IPS DF 6.9 (cell line): ENCODE data around the gene POU2F3.
"Not testable (repeated sequence)": the region's sequence is repeated elsewhere in the genome, so short reads cannot be mapped to it uniquely, and the experiment has no call there.

ENCODE experiments used
- DNase-seq: peaks from one replicate; pipeline ENCODE4 v3.0.0-alpha.2; 2013; ENCODE audit warnings: low read depth, low spot score
- H3K27ac ChIP-seq: one replicate; pipeline ENCODE4 v1.5.1; 2013; ENCODE audit warnings: low read length, control low read depth
- H3K27me3 ChIP-seq: 2 replicates; pipeline ENCODE4 v1.6.1; 2013; ENCODE audit warnings: mild to moderate bottlenecking, low read length; ENCODE audit not compliant: control insufficient read depth, insufficient read depth
- H3K36me3 ChIP-seq: 2 replicates; pipeline ENCODE4 v1.6.1; 2013; ENCODE audit warnings: low read length; ENCODE audit not compliant: control insufficient read depth, insufficient read depth
- H3K4me1 ChIP-seq: 2 replicates; pipeline ENCODE4 v1.6.1; 2013; ENCODE audit warnings: low read length; ENCODE audit not compliant: control insufficient read depth, insufficient read depth
- H3K4me3 ChIP-seq: 2 replicates; pipeline ENCODE4 v1.5.1; 2013; ENCODE audit warnings: mild to moderate bottlenecking, low read length
- H3K9me3 ChIP-seq: 2 replicates; pipeline ENCODE4 v1.6.1; 2013; ENCODE audit warnings: low read length, inconsistent platforms; ENCODE audit not compliant: control insufficient read depth, insufficient read depth
- WGBS: extraction: QIAGEN DNeasy Blood & Tissue Kit; methylation state at CpG from one replicate; pipeline ENCODE4 v1.1.7; 2013; ENCODE audit warnings: mixed read lengths, missing lambda C conversion rate; ENCODE audit not compliant: insufficient read length, insufficient coverage; 5-methylcytosine and 5-hydroxymethylcytosine counted together

POU2F3 gene

DNA sequence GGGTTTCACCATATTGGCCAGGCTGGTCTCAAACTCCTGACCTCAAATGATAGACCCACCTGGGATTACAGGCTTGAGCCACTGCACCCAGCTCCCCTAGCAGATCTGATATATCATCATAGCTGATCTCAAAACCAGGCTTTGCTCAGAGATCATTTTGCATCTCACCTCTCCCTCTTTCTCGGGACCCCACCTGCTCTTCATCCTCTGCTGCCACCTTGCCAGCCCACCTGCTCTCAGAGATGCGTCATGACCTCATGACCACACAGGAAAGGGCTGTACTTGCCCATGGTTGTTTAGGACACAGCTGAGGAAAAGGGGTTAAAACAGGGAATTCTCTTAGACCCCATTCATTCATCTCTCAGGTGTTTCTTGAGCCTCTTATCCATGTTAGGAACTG lies 27.4 kb downstream of the POU2F3 start:
- no peak overlapping the region for H3K4me3 ChIP-seq
- H3K27me3 ChIP-seq, result no peaks in the 10 kb centered on the region
- WGBS, result no CpG with 5 or more reads among the region's 2 CpGs
- H3K27ac ChIP-seq, result no peak overlapping the region
- H3K36me3 ChIP-seq, result no peaks in the 10 kb centered on the region
- peaks cover 5% of the 10 kb centered on the region for H3K4me1 ChIP-seq
- no peaks in the 10 kb centered on the region for H3K9me3 ChIP-seq
- no peak for DNase-seq

DNA sequence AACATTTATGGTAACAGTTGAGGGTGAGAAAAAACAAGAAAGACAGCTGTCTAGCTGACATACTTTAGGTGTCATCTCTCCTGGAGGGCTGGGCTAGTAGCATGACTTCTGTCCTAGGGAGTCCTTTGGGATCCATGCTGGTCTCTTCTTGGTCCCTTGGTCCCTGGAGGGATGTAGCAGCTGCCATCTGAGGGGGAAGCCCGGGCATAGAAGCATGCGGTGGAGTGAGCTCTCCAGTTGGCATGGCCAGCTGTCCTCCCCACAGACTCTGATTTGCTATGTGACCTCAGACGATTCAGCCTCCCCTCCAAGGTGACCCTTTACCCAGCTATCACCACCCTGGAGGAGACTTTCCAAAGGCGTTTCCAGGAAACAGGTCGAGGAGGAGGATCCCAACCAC lies 28.7 kb downstream of the POU2F3 start:
- Histone ChIP-seq H3K27ac (no peak overlapping the region), H3K4me3 (no peak overlapping the region), H3K27me3 (no peaks in the 10 kb centered on the region), H3K9me3 (no peaks in the 10 kb centered on the region), H3K36me3 (no peaks in the 10 kb centered on the region), H3K4me1 (peaks cover 5% of the 10 kb centered on the region)
- DNase-seq, result no peak
- WGBS, result no CpG with 5 or more reads among the region's 5 CpGs

DNA sequence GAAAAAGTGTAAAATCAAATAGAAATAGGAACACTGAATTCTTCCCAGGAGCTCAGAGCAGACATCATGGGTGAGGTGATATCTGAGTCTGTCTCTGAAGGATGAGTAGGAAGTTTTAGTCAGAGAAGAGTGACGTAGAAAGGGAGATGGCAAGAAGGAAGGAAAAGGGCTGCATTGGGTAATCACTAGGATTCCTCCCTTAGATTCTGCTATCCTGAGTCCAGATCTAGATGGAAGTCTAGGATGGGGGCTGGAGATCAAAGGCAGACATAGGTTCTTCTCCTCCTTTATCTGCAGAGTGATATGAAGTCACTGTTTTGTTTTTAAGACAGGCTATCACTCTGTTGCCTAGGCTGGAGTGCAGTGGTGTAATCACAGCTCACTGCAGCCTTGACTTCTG lies 30.4 kb downstream of the POU2F3 start:
- Histone ChIP-seq H3K36me3 (no peaks in the 10 kb centered on the region), H3K4me3 (no peak overlapping the region), H3K9me3 (no peaks in the 10 kb centered on the region), H3K27me3 (no peaks in the 10 kb centered on the region), H3K27ac (no peak overlapping the region), H3K4me1 (peaks cover 5% of the 10 kb centered on the region)
- no CpG with 5 or more reads among the region's 1 CpG for WGBS
- DNase-seq, result no peak

DNA sequence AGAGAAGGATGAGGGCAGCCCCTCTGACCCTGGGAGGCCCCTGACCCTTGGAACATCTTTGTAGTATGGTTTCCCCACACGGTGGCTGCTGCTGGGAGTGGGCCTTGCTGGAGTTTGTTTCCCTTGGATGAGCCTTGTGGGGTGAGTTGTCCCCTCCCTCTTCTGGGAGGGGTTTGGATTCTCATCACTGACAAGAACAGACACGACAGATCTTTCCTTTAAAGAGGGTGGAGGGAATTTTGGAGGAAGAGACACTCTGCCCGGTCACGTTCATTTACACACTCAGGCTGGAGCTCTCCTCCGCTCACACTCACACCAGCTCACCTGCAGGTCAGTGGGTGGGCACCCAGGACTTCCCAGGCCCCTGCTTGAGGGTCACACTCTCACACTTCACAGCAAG lies 31.7 kb downstream of the POU2F3 start:
- no peaks in the 10 kb centered on the region; the same call in 1 of the 2 replicates for H3K4me1 ChIP-seq

DNA sequence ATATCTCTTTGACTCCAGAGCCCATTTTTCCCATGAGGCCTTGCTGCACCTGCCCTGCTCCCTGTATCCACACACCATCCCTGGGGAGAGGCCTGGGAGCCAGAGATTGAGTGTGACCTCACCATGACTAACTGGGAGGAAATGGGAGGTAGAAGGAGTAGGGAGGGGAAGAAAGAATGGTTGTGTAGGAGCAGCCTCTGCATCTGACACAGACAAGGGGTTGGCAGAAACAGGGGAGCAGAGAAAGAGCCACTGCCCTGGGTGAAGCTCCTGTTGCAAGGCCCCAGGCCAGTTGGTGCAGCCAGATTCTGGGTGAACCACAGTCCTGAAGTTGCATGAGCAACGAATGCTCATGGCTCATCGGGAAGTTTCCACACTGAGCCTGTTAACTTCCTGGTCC lies 32.4 kb downstream of the POU2F3 start:
- WGBS, result no CpG with 5 or more reads among the region's 2 CpGs
- DNase-seq, result no peak
- no peak overlapping the region for H3K4me3 ChIP-seq
- no peaks in the 10 kb centered on the region for H3K36me3 ChIP-seq
- no peaks in the 10 kb centered on the region for H3K27me3 ChIP-seq
- H3K27ac ChIP-seq, result no peak overlapping the region
- H3K9me3 ChIP-seq, result no peaks in the 10 kb centered on the region
- no peaks in the 10 kb centered on the region; the same call in 1 of the 2 replicates for H3K4me1 ChIP-seq

More for the DNA sequence above, 31.7 kb downstream of the POU2F3 start:
- Histone ChIP-seq H3K27ac (no peak overlapping the region), H3K4me3 (no peak overlapping the region), H3K27me3 (no peaks in the 10 kb centered on the region), H3K36me3 (no peaks in the 10 kb centered on the region), H3K9me3 (no peaks in the 10 kb centered on the region)
- no peak for DNase-seq
- whole genome bisulfite sequencing, result no CpG with 5 or more reads among the region's 5 CpGs

DNA sequence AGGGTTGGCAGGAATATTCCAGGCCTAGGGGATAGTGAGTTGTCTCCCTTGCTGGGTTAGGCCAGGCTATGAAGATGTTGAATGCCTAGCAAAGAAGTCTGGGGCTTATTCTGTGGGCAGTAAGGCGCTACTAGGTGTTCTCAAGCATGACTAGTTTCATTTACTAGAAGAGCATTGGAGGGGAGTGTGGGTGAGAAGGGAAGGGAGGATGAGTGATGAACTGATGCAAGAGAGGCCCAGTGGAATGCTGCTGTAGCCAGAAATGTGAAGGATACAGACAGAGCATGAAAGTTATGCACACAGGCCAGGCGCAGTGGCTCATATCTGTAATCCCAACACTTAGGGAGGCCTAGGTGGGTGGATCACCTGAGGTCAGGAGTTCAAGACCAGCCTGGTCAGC lies 33.5 kb downstream of the POU2F3 start:
- H3K4me1 ChIP-seq, result no peaks in the 10 kb centered on the region; the same call in 1 of the 2 replicates
- H3K27me3 ChIP-seq, result no peaks in the 10 kb centered on the region
- WGBS, result no CpG with 5 or more reads among the region's 2 CpGs
- no peak for DNase-seq
- no peak overlapping the region for H3K4me3 ChIP-seq
- no peaks in the 10 kb centered on the region for H3K36me3 ChIP-seq
- H3K9me3 ChIP-seq, result no peaks in the 10 kb centered on the region
- no peak overlapping the region for H3K27ac ChIP-seq

DNA sequence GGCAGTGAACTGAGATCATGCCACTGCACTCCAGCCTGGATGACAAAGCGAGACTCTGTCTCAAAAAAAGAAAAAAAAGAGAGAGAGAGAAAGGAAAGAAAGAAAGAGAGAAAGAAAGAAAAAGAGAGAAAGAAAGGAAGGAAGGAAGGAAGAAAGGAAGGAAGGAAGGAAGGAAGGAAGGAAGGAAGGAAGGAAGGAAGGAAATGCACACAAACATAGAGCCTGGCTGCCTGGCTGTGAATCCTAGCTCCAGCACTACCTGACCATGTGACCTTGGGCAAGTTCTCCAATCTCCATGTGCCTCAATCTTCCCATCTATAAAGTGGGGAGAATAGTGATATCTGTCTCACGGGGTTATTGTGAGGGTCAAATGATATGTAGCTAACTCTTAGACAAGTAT lies 34.0 kb downstream of the POU2F3 start:
- no CpG with 5 or more reads among the region's 2 CpGs for whole genome bisulfite sequencing
- DNase-seq, H3K36me3 ChIP-seq, H3K27me3 ChIP-seq, H3K9me3 ChIP-seq, H3K27ac ChIP-seq, H3K4me1 ChIP-seq, H3K4me3 ChIP-seq: not testable (repeated sequence)

DNA sequence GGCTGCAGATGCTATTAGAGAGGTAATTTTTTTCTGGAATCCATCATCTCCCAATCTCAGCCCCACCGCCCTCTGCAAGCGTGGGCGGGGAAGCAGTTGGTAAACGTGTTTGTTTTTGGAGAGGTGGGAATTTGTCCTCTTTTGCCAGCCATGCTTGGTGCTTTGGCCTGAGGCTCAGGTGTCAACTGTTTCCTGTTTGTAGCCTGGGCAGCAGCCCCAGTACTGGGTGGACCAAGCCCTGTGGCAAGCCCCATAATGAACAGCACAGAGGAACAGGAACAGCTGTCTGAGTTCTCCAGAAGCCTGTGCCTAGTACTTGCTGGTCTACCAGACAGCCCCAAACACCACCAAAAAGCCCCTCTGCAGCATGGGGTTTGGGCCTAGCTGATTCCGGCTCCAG lies 39.6 kb downstream of the POU2F3 start:
- no peak overlapping the region for H3K4me3 ChIP-seq
- H3K27ac ChIP-seq, result no peak overlapping the region
- H3K9me3 ChIP-seq, result no peaks in the 10 kb centered on the region
- H3K36me3 ChIP-seq, result no peaks in the 10 kb centered on the region
- WGBS, result no CpG with 5 or more reads among the region's 5 CpGs
- no peaks in the 10 kb centered on the region for H3K27me3 ChIP-seq
- peaks cover 5% of the 10 kb centered on the region; the same call in 1 of the 2 replicates for H3K4me1 ChIP-seq
- no peak for DNase-seq

DNA sequence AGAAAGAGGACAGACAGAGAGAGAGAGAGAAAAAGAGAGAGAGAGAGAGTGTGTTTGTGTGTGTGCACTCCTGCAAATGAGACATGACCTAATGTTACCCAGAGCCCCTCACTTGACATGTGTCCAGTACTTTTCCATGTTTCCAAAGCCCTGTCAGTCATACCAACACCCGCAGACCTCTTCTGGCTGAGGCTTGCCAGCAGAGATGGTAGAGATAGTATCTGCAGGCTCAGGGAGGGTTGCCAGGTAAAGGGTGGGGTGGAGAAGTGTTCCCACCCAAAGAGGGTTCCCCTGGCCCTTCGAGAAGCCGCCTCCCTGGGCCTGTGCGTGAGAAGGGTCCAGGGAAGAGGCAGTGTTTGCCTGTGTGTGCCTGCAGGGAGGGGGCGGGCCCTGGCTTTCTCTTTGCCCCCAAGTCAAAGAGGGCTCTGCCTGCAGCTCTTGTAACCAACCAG lies 40.7 kb downstream of the POU2F3 start:
- no CpG with 5 or more reads among the region's 5 CpGs for WGBS
- DNase-seq, result no peak
- H3K9me3 ChIP-seq, result no peaks in the 10 kb centered on the region
- H3K4me1 ChIP-seq, result peaks cover 5% of the 10 kb centered on the region; the same call in 1 of the 2 replicates
- H3K27ac ChIP-seq, result no peak overlapping the region
- H3K36me3 ChIP-seq, result no peaks in the 10 kb centered on the region
- no peaks in the 10 kb centered on the region for H3K27me3 ChIP-seq
- H3K4me3 ChIP-seq, result no peak overlapping the region

DNA sequence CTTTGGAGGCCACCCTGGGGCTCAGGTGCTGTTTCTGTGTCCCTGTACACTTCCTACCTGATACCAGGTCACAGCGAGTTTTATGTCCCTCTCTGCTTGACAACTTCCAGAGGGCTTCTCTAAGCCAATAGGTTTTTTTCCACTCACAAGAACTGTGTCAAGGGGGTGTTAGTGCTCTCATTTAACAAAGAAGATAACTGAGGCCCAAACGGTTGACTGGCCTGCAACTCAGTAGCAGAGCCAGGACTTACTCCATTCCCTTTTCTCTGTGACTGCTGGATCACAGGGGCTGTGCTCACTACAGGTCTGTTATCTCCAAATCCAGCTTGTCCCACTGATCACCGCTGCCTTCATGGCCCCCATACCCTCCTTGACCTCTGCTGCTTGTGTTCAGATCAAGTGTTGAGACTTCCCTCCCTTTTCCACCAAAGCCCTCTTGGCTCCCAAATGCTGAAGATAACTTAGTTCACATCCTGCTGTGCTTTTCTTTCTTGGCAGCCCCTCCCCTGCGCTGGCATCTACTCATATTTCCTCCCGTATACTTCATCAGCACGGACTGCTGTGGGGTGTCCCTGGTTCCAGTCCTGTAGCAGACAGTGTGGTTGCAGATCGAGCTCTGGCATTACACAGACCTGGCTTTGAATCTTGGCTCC lies 41.3 kb downstream of the POU2F3 start:
- WGBS, result no CpG with 5 or more reads among the region's 7 CpGs
- Histone ChIP-seq H3K27ac (no peak overlapping the region), H3K9me3 (no peaks in the 10 kb centered on the region), H3K27me3 (no peaks in the 10 kb centered on the region), H3K4me1 (peaks cover 5% of the 10 kb centered on the region; the same call in 1 of the 2 replicates), H3K4me3 (no peak overlapping the region), H3K36me3 (no peaks in the 10 kb centered on the region)
- no peak for DNase-seq

DNA sequence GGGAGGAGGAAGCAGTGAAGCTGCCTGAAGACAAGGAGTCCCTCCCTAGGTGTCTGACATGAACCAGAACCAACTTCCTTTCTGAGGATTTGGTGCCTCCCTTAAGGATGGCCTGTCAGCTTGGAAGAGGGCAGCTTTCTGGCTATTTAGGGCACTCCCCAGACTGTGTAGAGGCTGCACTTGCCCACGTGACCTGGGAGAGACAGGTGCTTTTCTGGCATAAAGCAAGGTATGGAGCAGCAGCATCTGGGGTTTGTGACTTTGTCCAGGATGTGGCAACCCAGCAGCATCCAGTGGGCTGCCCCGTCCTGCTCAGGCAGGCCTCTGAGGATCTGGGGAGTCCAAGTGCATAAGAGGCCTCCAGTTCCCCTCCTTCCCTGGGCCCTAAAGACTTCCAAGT lies 43.2 kb downstream of the POU2F3 start:
- H3K4me1 ChIP-seq, result peaks cover 5% of the 10 kb centered on the region; the same call in 1 of the 2 replicates
- H3K27ac ChIP-seq, result no peak overlapping the region
- H3K9me3 ChIP-seq, result no peaks in the 10 kb centered on the region
- no peak for DNase-seq
- H3K4me3 ChIP-seq, result no peak overlapping the region
- H3K27me3 ChIP-seq, result no peaks in the 10 kb centered on the region
- WGBS, result no CpG with 5 or more reads among the region's 2 CpGs
- H3K36me3 ChIP-seq, result no peaks in the 10 kb centered on the region
